Adrenal gland (tissue), 5 donors: ENCODE results near the gene CRB1.

ENCODE experiments used
- POLR2A ChIP-seq, 2 donors: fragments of 450-650 bp; IDR thresholded peaks; one replicate each; pipeline ENCODE4 v1.6.1; 2017; ENCODE audit warnings: antibody characterized with exemption in 2 of 2, mild to moderate bottlenecking in 2 of 2, moderate library complexity in 1 of 2
- TF ChIP-seq, protein P1 (sequence below), 6 experiments: fragments of 450-650 bp in 4 of 6; fragments of 200-600 bp in 2 of 6; sonication (generic) in 1 of 6; IDR thresholded peaks; 1 replicate in 5 of 6; 2 replicates in 1 of 6; pipeline versions ENCODE4 v1.5.1 to v1.8.0; 2016 to 2021; ENCODE audit warnings: antibody characterized with exemption in 6 of 6, mild to moderate bottlenecking in 2 of 6, moderate library complexity in 1 of 6
- donor health status: DM: no; HTN: no; CAD: no.

DNA sequence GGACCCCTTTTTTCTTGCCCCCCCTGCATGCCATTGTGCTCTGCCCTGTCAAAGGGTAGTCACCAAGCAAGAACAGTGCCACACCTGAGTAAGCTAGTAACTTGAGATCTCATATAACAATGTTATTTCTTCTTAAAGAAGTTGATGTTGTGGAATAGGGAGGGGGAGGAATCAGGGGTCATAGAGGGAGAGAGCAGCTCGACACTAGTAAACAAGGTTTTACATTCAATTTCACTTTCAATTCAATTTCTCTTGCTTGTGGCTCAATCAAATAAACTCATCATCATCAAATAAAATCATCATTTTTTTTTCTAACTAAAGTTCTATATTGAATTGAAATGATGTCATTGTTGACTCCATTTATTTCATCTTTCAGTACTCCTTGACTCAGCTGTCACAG is 106.4 kb downstream of the CRB1 start:
- TF ChIP-seq, protein P1, sequence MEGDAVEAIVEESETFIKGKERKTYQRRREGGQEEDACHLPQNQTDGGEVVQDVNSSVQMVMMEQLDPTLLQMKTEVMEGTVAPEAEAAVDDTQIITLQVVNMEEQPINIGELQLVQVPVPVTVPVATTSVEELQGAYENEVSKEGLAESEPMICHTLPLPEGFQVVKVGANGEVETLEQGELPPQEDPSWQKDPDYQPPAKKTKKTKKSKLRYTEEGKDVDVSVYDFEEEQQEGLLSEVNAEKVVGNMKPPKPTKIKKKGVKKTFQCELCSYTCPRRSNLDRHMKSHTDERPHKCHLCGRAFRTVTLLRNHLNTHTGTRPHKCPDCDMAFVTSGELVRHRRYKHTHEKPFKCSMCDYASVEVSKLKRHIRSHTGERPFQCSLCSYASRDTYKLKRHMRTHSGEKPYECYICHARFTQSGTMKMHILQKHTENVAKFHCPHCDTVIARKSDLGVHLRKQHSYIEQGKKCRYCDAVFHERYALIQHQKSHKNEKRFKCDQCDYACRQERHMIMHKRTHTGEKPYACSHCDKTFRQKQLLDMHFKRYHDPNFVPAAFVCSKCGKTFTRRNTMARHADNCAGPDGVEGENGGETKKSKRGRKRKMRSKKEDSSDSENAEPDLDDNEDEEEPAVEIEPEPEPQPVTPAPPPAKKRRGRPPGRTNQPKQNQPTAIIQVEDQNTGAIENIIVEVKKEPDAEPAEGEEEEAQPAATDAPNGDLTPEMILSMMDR (IDR thresholded peaks at IDR 0.05) = no peak
- TF ChIP-seq POLR2A (IDR thresholded peaks at IDR 0.05) = no peak
